Measurements from ENCODE around the gene TMEM86A. TPM values are rescaled to one million over a fixed set of nuclear protein-coding genes. Genes with fewer than 3 reads are reported as not detected.

Gene TMEM86A
- total and polyA plus RNA-seq, 2 experiments from 2014 or later: 0.32 to 1.0 TPM

- TF ChIP-seq EZH2phosphoT487 (IDR thresholded peaks at IDR 0.05; ENCODE audit: insufficient read depth, low read depth) (no peak), EZH2 (IDR thresholded peaks at IDR 0.05; ENCODE audit: insufficient read depth, poor library complexity, severe bottlenecking) (no peak)
- Histone ChIP-seq H3K27me3 (replicated peaks; ENCODE audit: insufficient read depth) (no peaks in the 10 kb centered on the region), H3F3A (ENCODE audit: insufficient read depth) (no peaks in the 10 kb centered on the region), H3K4me3 (no peak overlapping the region), H3K4me2 (ENCODE audit: unreplicated experiment) (no peak overlapping the region), H3K4me1 (ENCODE audit: insufficient read depth) (no peaks in the 10 kb centered on the region), H2AFZ (no peak overlapping the region), H3K9me2 (ENCODE audit: insufficient read depth) (no peaks in the 10 kb centered on the region), H3K79me2 (ENCODE audit: insufficient read depth) (no peaks in the 10 kb centered on the region), H3K36me3 (ENCODE audit: low read depth) (no peaks in the 10 kb centered on the region), H3K9ac (no peak overlapping the region), H4K20me1 (ENCODE audit: insufficient read depth) (no peaks in the 10 kb centered on the region), H3K27ac (no peak overlapping the region), H3K9me3 (ENCODE audit: low read depth) (no peaks in the 10 kb centered on the region)
- WGBS, 2 experiments (ENCODE audit: low coverage in 1 of 2, low lambda C conversion rate in 2 of 2, missing lambda C conversion rate in 2 of 2): 44 to 50% methylated on average over 10 of the region's 10 CpGs
- no peak for DNase-seq
- in situ Hi-C loops (cut with MboI): no loop called here
These were observed 38.1 kb downstream of the TMEM86A start for GRCh38 chr11:18736590-18737148.

- Histone ChIP-seq H3F3A (ENCODE audit: insufficient read depth) (no peaks in the 10 kb centered on the region), H3K4me2 (ENCODE audit: unreplicated experiment) (no peak overlapping the region), H2AFZ (no peak overlapping the region), H3K9me2 (ENCODE audit: insufficient read depth) (no peaks in the 10 kb centered on the region), H3K36me3 (ENCODE audit: low read depth) (no peaks in the 10 kb centered on the region), H3K27me3 (replicated peaks; ENCODE audit: insufficient read depth) (no peaks in the 10 kb centered on the region), H3K4me1 (ENCODE audit: insufficient read depth) (no peaks in the 10 kb centered on the region), H3K9me3 (ENCODE audit: low read depth) (no peaks in the 10 kb centered on the region), H3K4me3 (no peak overlapping the region), H3K9ac (no peak overlapping the region), H3K79me2 (ENCODE audit: insufficient read depth) (no peaks in the 10 kb centered on the region), H4K20me1 (ENCODE audit: insufficient read depth) (no peaks in the 10 kb centered on the region), H3K27ac (no peak overlapping the region)
- in situ Hi-C loops (cut with MboI): no loop called here
- WGBS, 2 experiments (ENCODE audit: low coverage in 1 of 2, low lambda C conversion rate in 2 of 2, missing lambda C conversion rate in 2 of 2): 87 to 89% methylated on average over 8 of the region's 8 CpGs
- no peak for DNase-seq
- TF ChIP-seq EZH2phosphoT487 (IDR thresholded peaks at IDR 0.05; ENCODE audit: insufficient read depth, low read depth) (no peak), EZH2 (IDR thresholded peaks at IDR 0.05; ENCODE audit: insufficient read depth, poor library complexity, severe bottlenecking) (no peak)
These were observed 39.1 kb downstream of the TMEM86A start for GRCh38 chr11:18737642-18738041.

- TF ChIP-seq EZH2 (IDR thresholded peaks at IDR 0.05; ENCODE audit: insufficient read depth, poor library complexity, severe bottlenecking) (no peak), EZH2phosphoT487 (IDR thresholded peaks at IDR 0.05; ENCODE audit: insufficient read depth, low read depth) (no peak)
- no peaks in the 10 kb centered on the region for H3F3A ChIP-seq (ENCODE audit: insufficient read depth)
- 40 to 41% methylated on average over 4 of the region's 4 CpGs for WGBS, 2 experiments (ENCODE audit: low coverage in 1 of 2, low lambda C conversion rate in 2 of 2, missing lambda C conversion rate in 2 of 2)
- H3K27me3 ChIP-seq (replicated peaks; ENCODE audit: insufficient read depth): no peaks in the 10 kb centered on the region
- H3K4me3 ChIP-seq: no peak overlapping the region
- no peaks in the 10 kb centered on the region for H4K20me1 ChIP-seq (ENCODE audit: insufficient read depth)
- H3K79me2 ChIP-seq (ENCODE audit: insufficient read depth): no peaks in the 10 kb centered on the region
- H3K9me3 ChIP-seq (ENCODE audit: low read depth): no peaks in the 10 kb centered on the region
- no peak for DNase-seq
- in situ Hi-C loops (cut with MboI): no loop called here
- no peak overlapping the region for H3K4me2 ChIP-seq (ENCODE audit: unreplicated experiment)
- no peaks in the 10 kb centered on the region for H3K9me2 ChIP-seq (ENCODE audit: insufficient read depth)
- no peaks in the 10 kb centered on the region for H3K4me1 ChIP-seq (ENCODE audit: insufficient read depth)
- no peak overlapping the region for H3K9ac ChIP-seq
- no peaks in the 10 kb centered on the region for H3K36me3 ChIP-seq (ENCODE audit: low read depth)
- no peak overlapping the region for H3K27ac ChIP-seq
- no peak overlapping the region for H2AFZ ChIP-seq
These were observed 41.1 kb downstream of the TMEM86A start for GRCh38 chr11:18739685-18740084.

- H3K4me3 ChIP-seq: no peak overlapping the region
- no peaks in the 10 kb centered on the region for H3K27me3 ChIP-seq (replicated peaks; ENCODE audit: insufficient read depth)
- H2AFZ ChIP-seq: no peak overlapping the region
- no peak overlapping the region for H3K4me2 ChIP-seq (ENCODE audit: unreplicated experiment)
- no peaks in the 10 kb centered on the region for H3K36me3 ChIP-seq (ENCODE audit: low read depth)
- in situ Hi-C loops (cut with MboI): no loop called here
- no peaks in the 10 kb centered on the region for H4K20me1 ChIP-seq (ENCODE audit: insufficient read depth)
- no peak overlapping the region for H3K27ac ChIP-seq
- WGBS, 2 experiments (ENCODE audit: low coverage in 1 of 2, low lambda C conversion rate in 2 of 2, missing lambda C conversion rate in 2 of 2): 69 to 75% methylated on average over 3 of the region's 3 CpGs
- H3K9me2 ChIP-seq (ENCODE audit: insufficient read depth): no peaks in the 10 kb centered on the region
- H3F3A ChIP-seq (ENCODE audit: insufficient read depth): no peaks in the 10 kb centered on the region
- TF ChIP-seq EZH2phosphoT487 (IDR thresholded peaks at IDR 0.05; ENCODE audit: insufficient read depth, low read depth): no peak
- TF ChIP-seq EZH2 (IDR thresholded peaks at IDR 0.05; ENCODE audit: insufficient read depth, poor library complexity, severe bottlenecking): no peak
- DNase-seq: no peak
- H3K9ac ChIP-seq: no peak overlapping the region
- H3K4me1 ChIP-seq (ENCODE audit: insufficient read depth): no peaks in the 10 kb centered on the region
- no peaks in the 10 kb centered on the region for H3K79me2 ChIP-seq (ENCODE audit: insufficient read depth)
- no peaks in the 10 kb centered on the region for H3K9me3 ChIP-seq (ENCODE audit: low read depth)
These were observed 43.2 kb downstream of the TMEM86A start for GRCh38 chr11:18741783-18742182.

GRCh38 chr11:18743365-18743764, 44.8 kb downstream of the TMEM86A start:
- Histone ChIP-seq H3F3A (ENCODE audit: insufficient read depth) (no peaks in the 10 kb centered on the region), H3K4me1 (ENCODE audit: insufficient read depth) (no peaks in the 10 kb centered on the region), H3K79me2 (ENCODE audit: insufficient read depth) (no peaks in the 10 kb centered on the region), H3K27ac (no peak overlapping the region), H3K4me2 (ENCODE audit: unreplicated experiment) (no peak overlapping the region), H3K9me3 (ENCODE audit: low read depth) (no peaks in the 10 kb centered on the region), H3K4me3 (no peak overlapping the region), H3K36me3 (ENCODE audit: low read depth) (no peaks in the 10 kb centered on the region), H3K9ac (no peak overlapping the region), H2AFZ (no peak overlapping the region), H4K20me1 (ENCODE audit: insufficient read depth) (no peaks in the 10 kb centered on the region), H3K27me3 (replicated peaks; ENCODE audit: insufficient read depth) (no peaks in the 10 kb centered on the region), H3K9me2 (ENCODE audit: insufficient read depth) (no peaks in the 10 kb centered on the region)
- 76 to 77% methylated on average over 10 of the region's 10 CpGs for WGBS, 2 experiments (ENCODE audit: low coverage in 1 of 2, low lambda C conversion rate in 2 of 2, missing lambda C conversion rate in 2 of 2)
- TF ChIP-seq EZH2phosphoT487 (IDR thresholded peaks at IDR 0.05; ENCODE audit: insufficient read depth, low read depth) (no peak), EZH2 (IDR thresholded peaks at IDR 0.05; ENCODE audit: insufficient read depth, poor library complexity, severe bottlenecking) (no peak)
- DNase-seq: no peak
- in situ Hi-C loops (cut with MboI): no loop called here
